Panc1 (cell line): ENCODE results near the gene UNC119B. TPM values are rescaled to one million over a fixed set of nuclear protein-coding genes. Genes with fewer than 3 reads are reported as not detected.

ENCODE experiments used
- ATAC-seq: fragments of 200-7000 bp; cut with Tn5 transposase; 2 replicates; pipeline ENCODE4 v1.9.1; 2020; ENCODE audit warnings: mild to moderate bottlenecking, moderate library complexity
- BruUV-seq: library from RNA; stranded (reverse); fragments of 400-500 nt; replicated peaks from 2 replicates; lab custom pipeline; 2021; lab: Mats Ljungman, UMichigan
- CTCF ChIA-PET: fragments of 300-600 bp; sonication (Branson Sonifier 250); formaldehyde crosslinking; loops from one replicate; lab custom pipeline; 2022; ENCODE audit warnings: antibody characterized with exemption; lab: Charles Lee
- POLR2A ChIA-PET: fragments of 300-600 bp; sonication (Branson Sonifier 250); formaldehyde crosslinking; loops from one replicate; lab custom pipeline; 2022; ENCODE audit warnings: antibody characterized with exemption; lab: Charles Lee
- DNase-seq: peaks from one replicate; pipeline ENCODE4 v3.0.0-alpha.2; 2010; ENCODE audit warnings: low read depth, low spot score
- H3K27ac ChIP-seq: 2 replicates; pipeline ENCODE4 v1.5.1; 2011; ENCODE audit warnings: mild to moderate bottlenecking, low read length, inconsistent platforms
- H3K27me3 ChIP-seq: fragments of 200-500 bp; sonication (Bioruptor generic); 2 replicates; pipeline ENCODE4 v1.6.0; 2014; ENCODE audit warnings: low read length, inconsistent platforms; ENCODE audit not compliant: control insufficient read depth, insufficient read depth
- H3K36me3 ChIP-seq: fragments of 200-500 bp; sonication (Bioruptor generic); 2 replicates; pipeline ENCODE4 v1.5.1; 2014; ENCODE audit warnings: inconsistent platforms, mild to moderate bottlenecking, low read length, moderate library complexity; ENCODE audit not compliant: control insufficient read depth, insufficient read depth
- H3K4me1 ChIP-seq: 2 replicates; pipeline ENCODE4 v1.5.1; 2011; ENCODE audit warnings: inconsistent platforms, mild to moderate bottlenecking, low read length, moderate library complexity; ENCODE audit not compliant: control insufficient read depth, insufficient read depth
- H3K4me3 ChIP-seq, 2 experiments: 2 replicates each; pipeline ENCODE4 v1.5.1; 2011 to 2012; ENCODE audit warnings: low read depth in 2 of 2, low read length in 2 of 2, mild to moderate bottlenecking in 2 of 2, inconsistent platforms in 1 of 2, moderate library complexity in 1 of 2
- H3K9me3 ChIP-seq: fragments of 200-500 bp; sonication (Bioruptor generic); 2 replicates; pipeline ENCODE4 v1.5.1; 2014; ENCODE audit warnings: low read depth, mild to moderate bottlenecking, inconsistent platforms, low read length, moderate library complexity; ENCODE audit not compliant: control insufficient read depth, insufficient read depth
- POLR2AphosphoS5 ChIP-seq: IDR thresholded peaks from 2 replicates; pipeline ENCODE4 v1.6.1; 2012; ENCODE audit warnings: mild to moderate bottlenecking, low read depth, low read length, moderate library complexity
- REST ChIP-seq, 2 experiments: IDR thresholded peaks; 2 replicates each; pipeline ENCODE4 v1.6.1; 2011 to 2012; ENCODE audit warnings: low read depth in 2 of 2, control low read depth in 1 of 2, low read length in 1 of 2, mild to moderate bottlenecking in 1 of 2, moderate library complexity in 1 of 2; ENCODE audit not compliant: insufficient read depth in 1 of 2
- SIN3A ChIP-seq: IDR thresholded peaks from 2 replicates; pipeline ENCODE4 v1.6.1; 2012; ENCODE audit warnings: low read depth, mild to moderate bottlenecking, low read length, moderate library complexity, borderline replicate concordance; ENCODE audit not compliant: insufficient read depth
- TCF7L2 ChIP-seq: IDR thresholded peaks from 2 replicates; pipeline ENCODE4 v1.6.1; 2011; ENCODE audit warnings: mild to moderate bottlenecking, low read depth, low read length, inconsistent platforms
- in situ Hi-C: cut with HindIII; loops from 2 replicates; pipeline ENCODE4 v1.10.0; 2016; ENCODE audit warnings: low sequenced_read_pairs, low pct_unique_long_range_greater_than_20kb
- intact Hi-C: fragments of 100-400 bp; cut with micrococcal nuclease; formaldehyde crosslinking; loops from one replicate; pipeline ENCODE4 v1.10.0; 2022; ENCODE audit not compliant: unreplicated experiment
- total RNA-seq: library from RNA; stranded (reverse); gene quantifications from one replicate; pipeline ENCODE4 v1.2.1, GENCODE V29; 2021; ENCODE audit not compliant: unreplicated experiment
- TF ChIP-seq, protein P1 (sequence below): fragments of 450-650 bp; IDR thresholded peaks from 2 replicates; pipeline ENCODE4 v1.5.1; 2017; ENCODE audit warnings: mild to moderate bottlenecking

UNC119B gene
- total RNA-seq, 1 experiment from 2014 or later, result 26.0 TPM

- DNase-seq, result no peak
- Histone ChIP-seq H3K27me3 (no peaks in the 10 kb centered on the region), H3K4me3 (no peak overlapping the region), H3K36me3 (no peaks in the 10 kb centered on the region; the same call in 1 of the 2 replicates), H3K4me1 (no peaks in the 10 kb centered on the region), H3K9me3 (no peaks in the 10 kb centered on the region), H3K27ac (no peak overlapping the region)
- ATAC-seq, result no peak
- intact Hi-C loops, result loop anchor here (10.0 kb wide), 1 partner anchor 216 kb away; the partner anchor contains the start of gene HNF1A
- TF ChIP-seq TCF7L2 (no peak), POLR2AphosphoS5 (no peak), REST (IDR thresholded peaks at IDR 0.05; ENCODE audit: insufficient read depth in 1 of 2, low read depth in 2 of 2, low read length in 1 of 2) (no peak), SIN3A (no peak)
- TF ChIP-seq, protein P1, sequence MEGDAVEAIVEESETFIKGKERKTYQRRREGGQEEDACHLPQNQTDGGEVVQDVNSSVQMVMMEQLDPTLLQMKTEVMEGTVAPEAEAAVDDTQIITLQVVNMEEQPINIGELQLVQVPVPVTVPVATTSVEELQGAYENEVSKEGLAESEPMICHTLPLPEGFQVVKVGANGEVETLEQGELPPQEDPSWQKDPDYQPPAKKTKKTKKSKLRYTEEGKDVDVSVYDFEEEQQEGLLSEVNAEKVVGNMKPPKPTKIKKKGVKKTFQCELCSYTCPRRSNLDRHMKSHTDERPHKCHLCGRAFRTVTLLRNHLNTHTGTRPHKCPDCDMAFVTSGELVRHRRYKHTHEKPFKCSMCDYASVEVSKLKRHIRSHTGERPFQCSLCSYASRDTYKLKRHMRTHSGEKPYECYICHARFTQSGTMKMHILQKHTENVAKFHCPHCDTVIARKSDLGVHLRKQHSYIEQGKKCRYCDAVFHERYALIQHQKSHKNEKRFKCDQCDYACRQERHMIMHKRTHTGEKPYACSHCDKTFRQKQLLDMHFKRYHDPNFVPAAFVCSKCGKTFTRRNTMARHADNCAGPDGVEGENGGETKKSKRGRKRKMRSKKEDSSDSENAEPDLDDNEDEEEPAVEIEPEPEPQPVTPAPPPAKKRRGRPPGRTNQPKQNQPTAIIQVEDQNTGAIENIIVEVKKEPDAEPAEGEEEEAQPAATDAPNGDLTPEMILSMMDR, result no peak
- POLR2A ChIA-PET, result no interaction called here
- CTCF ChIA-PET, result no interaction called here
- in situ Hi-C loops, result no loop called here
- BruUV-seq, result no TSS peak
These were observed 48.7 kb downstream of the UNC119B start for GRCh38 chr12:120758798-120759590.

DNA sequence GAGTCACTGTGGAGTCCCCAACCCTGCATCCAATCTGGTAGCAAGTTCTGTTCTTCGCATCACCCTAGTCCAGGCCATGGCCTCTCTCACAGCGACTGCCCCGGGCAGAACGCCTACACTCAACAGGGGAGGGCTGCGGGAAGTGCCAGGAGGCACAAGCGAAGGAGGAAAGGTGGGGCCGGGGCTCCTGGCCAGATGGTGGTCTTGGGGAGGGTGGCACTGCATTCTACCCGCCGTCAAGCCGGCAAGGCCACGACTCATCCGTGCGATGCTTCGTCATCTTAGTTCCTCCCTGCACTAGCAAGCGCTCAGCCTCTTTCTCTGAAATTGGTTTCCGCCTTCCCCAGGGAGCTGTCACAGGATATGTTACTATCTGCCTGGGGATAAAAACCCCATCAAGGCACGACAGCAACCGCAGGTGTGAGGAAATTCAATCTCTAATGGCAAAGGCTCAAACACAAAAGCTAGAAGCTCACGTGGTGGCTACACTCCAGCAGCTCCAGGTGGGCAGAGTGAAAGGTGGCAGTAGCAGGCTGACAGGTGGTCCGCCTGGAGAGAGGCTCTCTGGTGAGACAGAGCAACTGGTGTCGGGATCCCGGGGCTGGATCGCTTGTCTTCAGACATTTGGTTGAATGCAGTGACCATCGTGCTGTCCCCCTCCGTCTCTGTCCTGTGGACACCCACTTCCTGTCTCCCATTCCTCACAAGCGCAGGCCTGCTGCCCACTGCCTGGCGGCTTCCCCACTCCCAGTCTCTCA is 49.5 kb downstream of the UNC119B start:
- TF ChIP-seq SIN3A (no peak), POLR2AphosphoS5 (no peak), REST (IDR thresholded peaks at IDR 0.05; ENCODE audit: insufficient read depth in 1 of 2, low read depth in 2 of 2, low read length in 1 of 2) (no peak), TCF7L2 (no peak)
- TF ChIP-seq, protein P1, result no peak
- no peaks in the 10 kb centered on the region for H3K4me1 ChIP-seq
- ChIA-PET CTCF (no interaction called here), POLR2A (interaction anchor here (0.7 kb wide), 1 partner anchor 189 kb away, joined by 3 read pairs; no protein-coding TSS in a partner anchor)
- no peaks in the 10 kb centered on the region for H3K27me3 ChIP-seq
- H3K4me3 ChIP-seq, result no peak overlapping the region
- no peak overlapping the region for H3K27ac ChIP-seq
- no peaks in the 10 kb centered on the region for H3K9me3 ChIP-seq
- ATAC-seq, result no peak
- no TSS peak for BruUV-seq
- H3K36me3 ChIP-seq, result no peaks in the 10 kb centered on the region; the same call in 1 of the 2 replicates
- no peak for DNase-seq
- intact Hi-C loops, result loop anchor here (10.0 kb wide), 1 partner anchor 215 kb away; the partner anchor contains the start of gene HNF1A
- in situ Hi-C loops, result no loop called here
